HG03060 (cell line): ENCODE measurements around the gene F8.
"Not testable (repeated sequence)": the region's sequence is repeated elsewhere in the genome, so short reads cannot be mapped to it uniquely, and the experiment has no call there.

ENCODE experiments used
- ATAC-seq: cut with Tn5 transposase; IDR thresholded peaks from one replicate; pipeline ENCODE4 v1.9.1; 2021; ENCODE audit warnings: low read depth, moderate number of reproducible peaks; ENCODE audit not compliant: unreplicated experiment

The F8 gene

GRCh38 chrX:154988719-154989118 is 33.8 kb downstream of the F8 start:
- no peak for ATAC-seq

GRCh38 chrX:154987940-154988339 is 34.6 kb downstream of the F8 start:
- no peak for ATAC-seq

GRCh38 chrX:154986826-154987575 is 35.5 kb downstream of the F8 start:
- no peak for ATAC-seq

GRCh38 chrX:154981116-154981411 is 41.5 kb downstream of the F8 start:
- ATAC-seq: peak; percentile 16

- peak; percentile 80 for ATAC-seq
Measured at GRCh38 chrX:154980330-154981115, 42.0 kb downstream of the F8 start.

GRCh38 chrX:154979629-154980028 is 42.9 kb downstream of the F8 start:
- ATAC-seq: no peak

- ATAC-seq: no peak
Measured at GRCh38 chrX:154968353-154968752, 54.2 kb downstream of the F8 start.

GRCh38 chrX:154967603-154968002 is 54.9 kb downstream of the F8 start:
- no peak for ATAC-seq

- no peak for ATAC-seq
Measured at GRCh38 chrX:154961947-154962346, 60.6 kb downstream of the F8 start.

- ATAC-seq: not testable (repeated sequence)
Measured at GRCh38 chrX:154955799-154956198, 66.7 kb downstream of the F8 start.

- ATAC-seq: not testable (repeated sequence)
Measured at GRCh38 chrX:154939265-154939664, 83.3 kb downstream of the F8 start.

- not testable (repeated sequence) for ATAC-seq
Measured at GRCh38 chrX:154924771-154925170, 97.8 kb downstream of the F8 start.

GRCh38 chrX:154918060-154918483 is 104.5 kb downstream of the F8 start:
- no peak for ATAC-seq

GRCh38 chrX:154914052-154914451 is 108.5 kb downstream of the F8 start:
- ATAC-seq: no peak

GRCh38 chrX:154910528-154910927 is 112.0 kb downstream of the F8 start:
- not testable (repeated sequence) for ATAC-seq

- ATAC-seq: not testable (repeated sequence)
Measured at GRCh38 chrX:154910048-154910447, 112.5 kb downstream of the F8 start.

GRCh38 chrX:154908821-154909220 is 113.7 kb downstream of the F8 start:
- ATAC-seq: no peak

- ATAC-seq: no peak
Measured at GRCh38 chrX:154902408-154902807, 120.1 kb downstream of the F8 start.

GRCh38 chrX:154900323-154900722 is 122.2 kb downstream of the F8 start:
- ATAC-seq: no peak

GRCh38 chrX:154892296-154892695 is 130.2 kb downstream of the F8 start:
- ATAC-seq: no peak

- ATAC-seq: no peak
Measured at GRCh38 chrX:154890990-154891639, 131.4 kb downstream of the F8 start.
